Central memory CD8-positive, alpha-beta T cell (primary cell): ENCODE data around the gene LSG1.
"Not testable (repeated sequence)": the region's sequence is repeated elsewhere in the genome, so short reads cannot be mapped to it uniquely, and the experiment has no call there.

Experiments used
- ATAC-seq: fragments of 150-1000 bp; cut with Tn5 transposase; replicated peaks from 2 replicates; pipeline ENCODE4 v1.10.0; 2022; ENCODE audit warnings: mild to moderate bottlenecking, moderate FRiP score, moderate number of reproducible peaks; ENCODE audit not compliant: poor library complexity, severe bottlenecking; ENCODE audit errors: extremely low read depth
- DNase-seq, 2 donors: peaks; one replicate each; pipeline ENCODE4 v3.0.0; 2021; ENCODE audit warnings: low spot score in 2 of 2
- H3K27ac Mint-ChIP-seq: one replicate; pipeline ENCODE4 v1.8.0; 2022; ENCODE audit warnings: low read depth, mild to moderate bottlenecking, moderate library complexity, mixed read lengths
- H3K27me3 Mint-ChIP-seq: one replicate; pipeline ENCODE4 v1.8.0; 2022; ENCODE audit warnings: mixed read lengths
- H3K36me3 Mint-ChIP-seq: one replicate; pipeline ENCODE4 v1.8.0; 2022; ENCODE audit warnings: mild to moderate bottlenecking, moderate library complexity, mixed read lengths; ENCODE audit not compliant: insufficient read depth
- H3K4me1 Mint-ChIP-seq: one replicate; pipeline ENCODE4 v1.8.0; 2022; ENCODE audit warnings: mixed read lengths
- H3K4me3 Mint-ChIP-seq: one replicate; pipeline ENCODE4 v1.8.0; 2022; ENCODE audit warnings: mild to moderate bottlenecking, moderate library complexity, mixed read lengths
- H3K9me3 Mint-ChIP-seq: one replicate; pipeline ENCODE4 v1.8.0; 2022; ENCODE audit warnings: mixed read lengths

Gene LSG1

GRCh38 chr3:194618858-194619608 lies 53.0 kb downstream of the LSG1 start:
- no peaks in the 10 kb centered on the region for H3K27me3 Mint-ChIP-seq
- H3K27ac Mint-ChIP-seq = no peak overlapping the region

GRCh38 chr3:194617827-194618226 lies 54.2 kb downstream of the LSG1 start:
- no peaks in the 10 kb centered on the region for H3K27me3 Mint-ChIP-seq
- H3K36me3 Mint-ChIP-seq = no peaks in the 10 kb centered on the region
- H3K9me3 Mint-ChIP-seq = no peaks in the 10 kb centered on the region
- DNase-seq (no peak), ATAC-seq (no peak)
- H3K4me3 Mint-ChIP-seq = no peak overlapping the region
- H3K4me1 Mint-ChIP-seq = no peaks in the 10 kb centered on the region
- no peak overlapping the region for H3K27ac Mint-ChIP-seq

More at GRCh38 chr3:194618858-194619608, 53.0 kb downstream of the LSG1 start:
- H3K9me3 Mint-ChIP-seq = no peaks in the 10 kb centered on the region
- no peak overlapping the region for H3K4me3 Mint-ChIP-seq
- DNase-seq (no peak), ATAC-seq (no peak)
- H3K4me1 Mint-ChIP-seq = no peaks in the 10 kb centered on the region
- no peaks in the 10 kb centered on the region for H3K36me3 Mint-ChIP-seq

GRCh38 chr3:194617143-194617671 lies 54.8 kb downstream of the LSG1 start:
- Mint-ChIP-seq H3K27me3 (no peaks in the 10 kb centered on the region), H3K27ac (no peak overlapping the region), H3K4me3 (no peak overlapping the region), H3K36me3 (no peaks in the 10 kb centered on the region), H3K4me1 (no peaks in the 10 kb centered on the region), H3K9me3 (no peaks in the 10 kb centered on the region)
- ATAC-seq (no peak), DNase-seq (no peak)

DNA sequence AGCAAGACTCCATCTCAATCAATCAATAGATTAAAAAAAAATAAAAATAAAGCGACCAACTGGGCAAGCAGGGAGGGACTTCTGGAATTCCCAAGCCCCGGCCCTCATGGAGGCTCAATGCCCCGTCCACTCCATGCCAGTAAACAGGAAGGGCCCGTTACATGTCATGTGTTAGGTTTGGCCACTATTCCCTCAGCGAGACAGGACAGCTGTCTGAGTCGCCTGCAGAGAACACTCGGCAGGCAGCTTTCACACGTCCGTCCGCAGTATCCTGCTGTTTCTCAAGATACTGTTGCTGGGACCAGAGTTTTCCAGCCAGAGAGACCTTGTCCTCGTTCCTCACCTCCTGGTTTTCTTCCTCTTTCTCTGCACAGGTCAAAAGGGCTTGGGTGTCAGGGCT lies 56.8 kb downstream of the LSG1 start:
- Mint-ChIP-seq H3K27me3 (no peaks in the 10 kb centered on the region), H3K4me1 (no peaks in the 10 kb centered on the region), H3K36me3 (no peaks in the 10 kb centered on the region), H3K9me3 (no peaks in the 10 kb centered on the region), H3K27ac (no peak overlapping the region), H3K4me3 (no peak overlapping the region)
- no peak for DNase-seq
- no peak for ATAC-seq

DNA sequence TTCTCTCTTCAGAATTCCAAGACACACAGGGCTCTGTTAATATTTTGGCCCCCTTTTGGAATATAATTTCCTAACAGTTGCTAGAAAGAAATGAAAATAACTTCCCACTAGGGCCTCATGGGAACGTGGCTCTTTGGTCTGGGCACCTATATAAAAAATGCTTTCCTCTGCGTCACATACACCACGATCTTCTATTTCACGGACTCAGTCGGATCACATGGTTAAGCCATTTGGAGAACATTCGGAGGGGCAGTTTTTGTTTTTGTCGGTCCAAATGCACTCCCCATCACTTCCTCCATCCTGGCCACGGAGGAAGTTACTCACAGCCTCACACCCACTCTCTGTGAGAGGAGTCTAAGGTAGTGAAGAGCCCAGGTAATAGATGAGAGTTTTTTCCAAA lies 59.8 kb downstream of the LSG1 start:
- no peak overlapping the region for H3K27ac Mint-ChIP-seq
- H3K4me1 Mint-ChIP-seq = no peaks in the 10 kb centered on the region
- no peaks in the 10 kb centered on the region for H3K9me3 Mint-ChIP-seq
- H3K4me3 Mint-ChIP-seq = no peak overlapping the region
- ATAC-seq (no peak), DNase-seq (no peak)
- peaks cover 4% of the 10 kb centered on the region for H3K36me3 Mint-ChIP-seq
- no peaks in the 10 kb centered on the region for H3K27me3 Mint-ChIP-seq

DNA sequence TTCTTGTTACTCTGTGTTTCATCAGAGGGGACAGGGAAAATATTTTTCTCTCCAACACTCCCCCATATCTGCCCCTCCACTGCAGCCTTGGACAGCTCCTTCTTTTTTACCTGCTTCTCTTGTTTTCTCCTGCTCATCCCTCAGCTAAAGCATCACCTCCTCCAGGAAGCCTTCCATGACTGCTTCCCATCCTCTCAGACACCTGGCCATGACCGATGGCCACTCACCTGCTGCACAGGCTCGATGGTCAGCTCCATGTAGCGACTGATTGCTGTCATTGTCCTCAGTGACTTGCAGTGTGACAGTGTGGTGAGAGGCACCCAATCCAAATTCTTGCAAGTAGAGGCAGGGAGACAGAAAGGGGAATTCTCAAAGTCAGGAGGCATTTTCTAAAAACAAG lies 61.3 kb downstream of the LSG1 start:
- H3K27me3 Mint-ChIP-seq = no peaks in the 10 kb centered on the region
- H3K4me3 Mint-ChIP-seq = no peak overlapping the region
- DNase-seq (no peak), ATAC-seq (no peak)
- peaks cover 4% of the 10 kb centered on the region for H3K36me3 Mint-ChIP-seq
- no peaks in the 10 kb centered on the region for H3K4me1 Mint-ChIP-seq
- H3K9me3 Mint-ChIP-seq = no peaks in the 10 kb centered on the region
- no peak overlapping the region for H3K27ac Mint-ChIP-seq

GRCh38 chr3:194609601-194610000 lies 62.4 kb downstream of the LSG1 start:
- no peak for ATAC-seq
- H3K4me3 Mint-ChIP-seq = no peak overlapping the region

DNA sequence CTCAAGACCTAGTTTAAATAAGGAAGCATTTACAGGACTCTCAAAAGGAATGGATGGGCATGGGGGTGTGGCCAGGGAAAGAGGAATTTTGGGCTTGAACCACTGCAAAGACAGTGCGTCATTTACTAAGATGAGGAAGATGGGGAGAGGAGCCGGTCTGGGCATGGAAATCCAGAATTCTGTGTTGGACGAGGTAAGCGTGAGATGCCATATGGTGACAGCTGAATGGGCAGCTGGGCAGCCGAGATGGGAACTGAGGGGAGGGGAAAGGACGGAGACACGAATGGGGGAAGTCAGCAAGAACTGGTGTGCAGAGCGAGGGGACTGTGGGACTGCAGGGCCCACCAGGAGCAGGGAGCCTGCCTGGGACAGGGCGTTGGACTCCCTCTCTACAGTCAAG lies 63.0 kb downstream of the LSG1 start:
- peaks cover 4% of the 10 kb centered on the region for H3K36me3 Mint-ChIP-seq
- no peaks in the 10 kb centered on the region for H3K4me1 Mint-ChIP-seq
- ATAC-seq (no peak), DNase-seq (no peak)
- no peaks in the 10 kb centered on the region for H3K9me3 Mint-ChIP-seq
- no peak overlapping the region for H3K4me3 Mint-ChIP-seq
- no peaks in the 10 kb centered on the region for H3K27me3 Mint-ChIP-seq
- no peak overlapping the region for H3K27ac Mint-ChIP-seq

More at GRCh38 chr3:194609601-194610000, 62.4 kb downstream of the LSG1 start:
- no peaks in the 10 kb centered on the region for H3K27me3 Mint-ChIP-seq
- H3K4me1 Mint-ChIP-seq = no peaks in the 10 kb centered on the region
- H3K36me3 Mint-ChIP-seq = peaks cover 4% of the 10 kb centered on the region
- H3K27ac Mint-ChIP-seq = no peak overlapping the region
- no peak for DNase-seq
- no peaks in the 10 kb centered on the region for H3K9me3 Mint-ChIP-seq

DNA sequence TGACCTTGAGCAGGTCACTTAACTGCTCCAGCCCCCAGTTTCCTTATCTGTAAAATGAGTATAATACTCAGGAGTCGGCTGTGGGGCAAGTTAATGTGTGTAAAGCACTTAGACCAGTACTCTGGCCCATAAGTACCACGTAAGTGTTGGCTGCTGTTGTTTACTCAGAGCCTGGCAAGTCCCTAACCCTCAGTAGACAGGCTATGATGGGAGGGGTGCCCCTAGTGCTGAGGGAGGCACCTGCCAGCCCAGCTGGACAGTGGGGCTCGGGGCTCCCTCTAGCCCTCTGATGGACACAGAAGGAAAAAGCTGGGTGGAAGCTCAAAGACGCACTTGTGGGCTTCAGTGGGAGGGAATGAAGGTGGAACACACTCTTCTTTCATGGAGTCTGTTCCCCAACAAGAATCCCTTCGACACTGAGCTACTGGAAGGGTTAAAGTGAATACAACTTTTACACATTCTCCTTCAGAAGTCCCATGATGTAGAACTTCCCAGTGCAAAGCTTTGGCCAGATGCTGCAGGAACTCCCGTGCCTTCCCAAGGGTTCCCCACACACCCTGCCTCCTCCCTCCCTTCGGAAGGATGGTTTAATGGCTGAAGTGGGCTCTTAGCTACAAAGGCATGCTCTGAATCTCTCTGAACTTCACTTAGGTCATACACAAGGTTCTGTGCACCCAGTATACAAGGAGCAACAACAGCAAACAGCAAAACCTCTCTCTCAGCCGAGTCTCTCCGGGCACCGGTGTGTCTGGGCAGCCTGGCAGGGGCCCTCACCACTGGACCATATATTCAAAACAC lies 64.2 kb downstream of the LSG1 start:
- ATAC-seq (no peak), DNase-seq (no peak)
- no peak overlapping the region for H3K4me3 Mint-ChIP-seq
- H3K4me1 Mint-ChIP-seq = no peaks in the 10 kb centered on the region
- peaks cover 6% of the 10 kb centered on the region for H3K36me3 Mint-ChIP-seq
- H3K27ac Mint-ChIP-seq = no peak overlapping the region
- H3K27me3 Mint-ChIP-seq = no peaks in the 10 kb centered on the region
- H3K9me3 Mint-ChIP-seq = no peaks in the 10 kb centered on the region

DNA sequence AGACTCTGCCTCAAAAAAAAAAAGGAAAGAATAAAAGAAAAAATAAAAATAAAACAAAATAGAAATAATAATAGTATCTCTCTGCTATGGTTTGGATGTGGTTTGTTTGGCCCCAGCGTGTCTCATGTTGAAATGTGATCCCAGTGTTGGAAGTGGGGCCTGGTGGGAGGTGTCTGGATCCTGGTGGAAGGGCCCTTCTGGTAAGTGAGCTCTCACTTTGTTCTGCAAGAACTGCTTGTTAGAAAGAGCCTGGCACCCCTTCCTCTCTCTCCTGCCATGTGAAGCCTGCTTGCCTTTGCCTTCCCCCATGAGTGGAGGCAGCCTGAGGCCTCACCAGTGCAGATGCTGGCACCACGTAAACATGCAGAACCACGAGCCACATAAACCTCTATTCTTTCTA lies 65.0 kb downstream of the LSG1 start:
- H3K36me3 Mint-ChIP-seq = peaks cover 8% of the 10 kb centered on the region
- H3K27ac Mint-ChIP-seq = no peak overlapping the region
- DNase-seq = no peak
- H3K27me3 Mint-ChIP-seq = no peaks in the 10 kb centered on the region
- no peak overlapping the region for H3K4me3 Mint-ChIP-seq
- no peaks in the 10 kb centered on the region for H3K9me3 Mint-ChIP-seq
- no peaks in the 10 kb centered on the region for H3K4me1 Mint-ChIP-seq
- ATAC-seq = no peak

GRCh38 chr3:194606163-194606562 lies 65.8 kb downstream of the LSG1 start:
- H3K9me3 Mint-ChIP-seq = no peaks in the 10 kb centered on the region
- peaks cover 8% of the 10 kb centered on the region for H3K36me3 Mint-ChIP-seq
- no peaks in the 10 kb centered on the region for H3K27me3 Mint-ChIP-seq
- ATAC-seq (no peak), DNase-seq (no peak)
- no peak overlapping the region for H3K27ac Mint-ChIP-seq
- no peaks in the 10 kb centered on the region for H3K4me1 Mint-ChIP-seq
- no peak overlapping the region for H3K4me3 Mint-ChIP-seq

GRCh38 chr3:194605314-194605713 lies 66.7 kb downstream of the LSG1 start:
- H3K36me3 Mint-ChIP-seq, H3K4me3 Mint-ChIP-seq, H3K9me3 Mint-ChIP-seq, H3K27ac Mint-ChIP-seq, H3K27me3 Mint-ChIP-seq, DNase-seq, ATAC-seq, H3K4me1 Mint-ChIP-seq: not testable (repeated sequence)

GRCh38 chr3:194604837-194605236 lies 67.2 kb downstream of the LSG1 start:
- H3K9me3 Mint-ChIP-seq = no peaks in the 10 kb centered on the region
- H3K4me3 Mint-ChIP-seq = no peak overlapping the region
- H3K4me1 Mint-ChIP-seq = no peaks in the 10 kb centered on the region
- peaks cover 7% of the 10 kb centered on the region for H3K36me3 Mint-ChIP-seq
- H3K27ac Mint-ChIP-seq = no peak overlapping the region
- no peak for DNase-seq
- no peaks in the 10 kb centered on the region for H3K27me3 Mint-ChIP-seq
- no peak for ATAC-seq
